Stomach (tissue), 4 donors: Measurements from ENCODE around the gene SYTL1.

Source experiments
- CTCF ChIP-seq, 7 experiments: fragments of 450-650 bp in 4 of 7; fragments of 200-600 bp in 3 of 7; sonication (generic) in 3 of 7; IDR thresholded peaks; one replicate each; pipeline ENCODE4 v1.5.1; 2016 to 2019; ENCODE audit warnings: antibody characterized with exemption in 7 of 7, control low read depth in 2 of 7, mild to moderate bottlenecking in 1 of 7
- EP300 ChIP-seq: sonication (generic); formaldehyde crosslinking; IDR thresholded peaks from one replicate; pipeline ENCODE4 v1.6.1; 2017; ENCODE audit warnings: antibody characterized with exemption
- POLR2AphosphoS5 ChIP-seq, 3 donors: sonication (generic); formaldehyde crosslinking; IDR thresholded peaks; one replicate each; pipeline ENCODE4 v1.6.1; 2016; ENCODE audit warnings: antibody characterized with exemption in 3 of 3

GRCh38 chr1:27342778-27343638 is 1.2 kb downstream of the SYTL1 start:
- peak in 2 of 3 donors; percentile 44 to 58 for TF ChIP-seq POLR2AphosphoS5 (IDR thresholded peaks at IDR 0.05)
- TF ChIP-seq CTCF (IDR thresholded peaks at IDR 0.05): no peak
- TF ChIP-seq EP300: no peak
